ENCODE measurements around the gene KLHDC7B. TPM values are rescaled to one million over a fixed set of nuclear protein-coding genes. Genes with fewer than 3 reads are reported as not detected.
A peak's percentile ranks its signal among the peaks of the same experiment; 100 is the strongest.

KLHDC7B gene
- total and polyA plus RNA-seq, 10 of the 15 experiments (the other 5 are each of a cell fraction or from before 2014, with no cell fraction given) = 0.05 to 2.2 (median 0.93) TPM; not detected in 2

DNA sequence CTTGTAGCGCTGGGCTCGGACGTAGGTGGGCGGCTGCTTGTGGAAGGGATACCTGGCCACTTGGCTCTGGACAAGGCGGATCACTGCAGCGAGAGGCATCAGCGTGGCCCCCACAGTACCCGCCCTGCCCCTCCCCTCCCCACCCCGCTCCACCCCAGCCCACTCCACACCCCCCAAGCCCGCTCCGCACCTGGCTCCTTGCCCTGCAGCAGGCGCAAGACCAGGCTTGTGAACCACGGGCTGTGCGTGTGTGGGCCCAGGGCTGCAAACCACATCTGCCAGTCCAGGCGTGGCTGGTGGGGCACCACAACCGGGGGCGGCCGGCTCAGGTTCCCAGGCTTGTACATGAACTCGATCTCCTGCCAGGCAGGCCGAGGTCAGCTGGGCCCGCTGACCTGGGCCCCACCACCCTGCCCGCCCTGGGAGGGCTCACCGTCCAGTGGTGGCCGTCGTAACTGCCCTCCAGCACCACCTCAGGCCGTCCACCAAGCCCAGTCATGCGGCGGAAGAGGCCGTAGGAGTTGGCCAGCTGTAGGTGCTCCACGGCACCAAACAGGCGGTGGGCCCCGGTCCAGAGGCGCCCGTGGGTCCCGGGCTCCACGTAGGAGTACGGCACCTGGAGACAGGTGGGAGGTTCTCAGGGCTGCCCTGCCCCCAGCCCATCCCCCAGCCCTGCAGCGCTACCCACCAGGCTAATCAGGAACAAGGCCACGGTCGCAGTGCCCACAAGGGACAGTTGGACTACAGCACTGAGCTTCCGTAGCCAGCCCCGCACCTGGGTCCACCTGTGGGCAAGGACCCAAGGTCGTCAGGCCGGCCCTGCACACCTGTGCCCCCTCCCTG is 41.1 kb upstream of the KLHDC7B start (continued):
- TF ChIP-seq, protein P1, sequence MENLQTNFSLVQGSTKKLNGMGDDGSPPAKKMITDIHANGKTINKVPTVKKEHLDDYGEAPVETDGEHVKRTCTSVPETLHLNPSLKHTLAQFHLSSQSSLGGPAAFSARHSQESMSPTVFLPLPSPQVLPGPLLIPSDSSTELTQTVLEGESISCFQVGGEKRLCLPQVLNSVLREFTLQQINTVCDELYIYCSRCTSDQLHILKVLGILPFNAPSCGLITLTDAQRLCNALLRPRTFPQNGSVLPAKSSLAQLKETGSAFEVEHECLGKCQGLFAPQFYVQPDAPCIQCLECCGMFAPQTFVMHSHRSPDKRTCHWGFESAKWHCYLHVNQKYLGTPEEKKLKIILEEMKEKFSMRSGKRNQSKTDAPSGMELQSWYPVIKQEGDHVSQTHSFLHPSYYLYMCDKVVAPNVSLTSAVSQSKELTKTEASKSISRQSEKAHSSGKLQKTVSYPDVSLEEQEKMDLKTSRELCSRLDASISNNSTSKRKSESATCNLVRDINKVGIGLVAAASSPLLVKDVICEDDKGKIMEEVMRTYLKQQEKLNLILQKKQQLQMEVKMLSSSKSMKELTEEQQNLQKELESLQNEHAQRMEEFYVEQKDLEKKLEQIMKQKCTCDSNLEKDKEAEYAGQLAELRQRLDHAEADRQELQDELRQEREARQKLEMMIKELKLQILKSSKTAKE (IDR thresholded peaks at IDR 0.05; ENCODE audit: low read depth, poor library complexity, severe bottlenecking) = no peak
- TF ChIP-seq SMC3 (IDR thresholded peaks at IDR 0.05; ENCODE audit: borderline replicate concordance, low read length) (no peak), POU2F2 (IDR thresholded peaks at IDR 0.05; ENCODE audit: borderline replicate concordance, low read depth, low read length) (no peak), ZNF217 (IDR thresholded peaks at IDR 0.05) (no peak), CBX3 (IDR thresholded peaks at IDR 0.05; ENCODE audit: borderline replicate concordance, low read depth) (no peak), SREBF1 (IDR thresholded peaks at IDR 0.05; ENCODE audit: low read length) (no peak), BCL11A (IDR thresholded peaks at IDR 0.05; ENCODE audit: low read depth, low read length) (no peak)
- TF ChIP-seq, protein P2, sequence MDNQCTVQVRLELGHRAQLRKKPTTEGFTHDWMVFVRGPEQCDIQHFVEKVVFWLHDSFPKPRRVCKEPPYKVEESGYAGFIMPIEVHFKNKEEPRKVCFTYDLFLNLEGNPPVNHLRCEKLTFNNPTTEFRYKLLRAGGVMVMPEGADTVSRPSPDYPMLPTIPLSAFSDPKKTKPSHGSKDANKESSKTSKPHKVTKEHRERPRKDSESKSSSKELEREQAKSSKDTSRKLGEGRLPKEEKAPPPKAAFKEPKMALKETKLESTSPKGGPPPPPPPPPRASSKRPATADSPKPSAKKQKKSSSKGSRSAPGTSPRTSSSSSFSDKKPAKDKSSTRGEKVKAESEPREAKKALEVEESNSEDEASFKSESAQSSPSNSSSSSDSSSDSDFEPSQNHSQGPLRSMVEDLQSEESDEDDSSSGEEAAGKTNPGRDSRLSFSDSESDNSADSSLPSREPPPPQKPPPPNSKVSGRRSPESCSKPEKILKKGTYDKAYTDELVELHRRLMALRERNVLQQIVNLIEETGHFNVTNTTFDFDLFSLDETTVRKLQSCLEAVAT (IDR thresholded peaks at IDR 0.05) = no peak

DNA sequence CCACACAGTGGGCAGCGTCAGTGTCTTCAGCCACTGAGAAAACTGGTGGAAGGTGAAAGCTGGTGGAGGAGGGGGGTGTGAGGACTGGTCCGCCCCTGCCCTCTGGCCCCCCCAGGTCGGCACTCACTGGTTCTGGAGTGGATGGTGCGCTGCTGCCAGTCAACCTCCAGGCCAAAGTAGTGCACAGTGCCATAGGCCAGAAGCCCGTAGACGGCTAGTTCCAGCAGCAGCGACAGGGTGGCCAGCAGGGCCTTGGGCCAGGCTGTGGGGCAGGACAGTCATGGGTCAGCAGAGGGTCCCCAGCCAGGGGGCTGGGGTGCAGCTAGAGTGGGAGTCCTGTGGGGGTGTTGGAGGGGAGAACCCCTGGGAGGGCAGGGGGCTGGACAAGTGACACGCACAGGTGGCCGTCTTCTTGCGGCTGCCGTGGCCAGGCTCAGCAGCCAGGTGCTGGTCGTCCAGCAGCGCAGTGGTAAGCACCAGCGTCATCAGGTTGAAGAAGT is 40.4 kb upstream of the KLHDC7B start:
- in situ Hi-C loops (cut with MboI) (no loop called here), intact Hi-C loops (cut with micrococcal nuclease; ENCODE audit: unreplicated experiment) (no loop called here)
- H3K9me3 ChIP-seq (replicated peaks; ENCODE audit: control insufficient read depth, insufficient read depth, low read length) = no peaks in the 10 kb centered on the region
- ChIA-PET CTCF (no interaction called here), SMC1A (ENCODE audit: uncharacterized antibody, unreplicated experiment) (no interaction called here), RAD21 (ENCODE audit: unreplicated experiment) (no interaction called here), POLR2A (no interaction called here)
- no peak for DNase-seq (ENCODE audit: low read depth, low spot score)
- ATAC-seq = no peak
- H3K79me2 ChIP-seq (ENCODE audit: control insufficient read depth, insufficient read depth, low read length) = peaks cover 31% of the 10 kb centered on the region
- no peaks in the 10 kb centered on the region for H4K20me1 ChIP-seq (ENCODE audit: control insufficient read depth, insufficient read depth)
- peaks cover 9% of the 10 kb centered on the region for H3K4me1 ChIP-seq (ENCODE audit: control insufficient read depth, insufficient read depth, low read length)
- no peak overlapping the region for H2AFZ ChIP-seq (ENCODE audit: control insufficient read depth, low read depth, low read length)
- H3K4me3 ChIP-seq = no peak overlapping the region
- H3K4me2 ChIP-seq (ENCODE audit: control insufficient read depth, insufficient read depth) = no peak overlapping the region
- TF ChIP-seq POLR2A (IDR thresholded peaks at IDR 0.05; ENCODE audit: low read depth, low read length) (0 out of 2 replicates have a peak, but pooled peaks have one; percentile 2), CBX3 (IDR thresholded peaks at IDR 0.05; ENCODE audit: borderline replicate concordance, low read depth) (no peak), TBL1XR1 (IDR thresholded peaks at IDR 0.05; ENCODE audit: low read depth, low read length) (no peak), CHD2 (IDR thresholded peaks at IDR 0.05; ENCODE audit: borderline replicate concordance, low read depth, low read length) (no peak), FOXM1 (IDR thresholded peaks at IDR 0.05; ENCODE audit: low read depth, low read length) (no peak)
- TF ChIP-seq, protein P3, sequence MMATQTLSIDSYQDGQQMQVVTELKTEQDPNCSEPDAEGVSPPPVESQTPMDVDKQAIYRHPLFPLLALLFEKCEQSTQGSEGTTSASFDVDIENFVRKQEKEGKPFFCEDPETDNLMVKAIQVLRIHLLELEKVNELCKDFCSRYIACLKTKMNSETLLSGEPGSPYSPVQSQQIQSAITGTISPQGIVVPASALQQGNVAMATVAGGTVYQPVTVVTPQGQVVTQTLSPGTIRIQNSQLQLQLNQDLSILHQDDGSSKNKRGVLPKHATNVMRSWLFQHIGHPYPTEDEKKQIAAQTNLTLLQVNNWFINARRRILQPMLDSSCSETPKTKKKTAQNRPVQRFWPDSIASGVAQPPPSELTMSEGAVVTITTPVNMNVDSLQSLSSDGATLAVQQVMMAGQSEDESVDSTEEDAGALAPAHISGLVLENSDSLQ (IDR thresholded peaks at IDR 0.05) = no peak
- no peak for FAIRE-seq
- H3K27ac ChIP-seq (ENCODE audit: control insufficient read depth, insufficient read depth) = no peak overlapping the region
- BruUV-seq (replicated peaks) = no TSS peak
- no peaks in the 10 kb centered on the region for H3K27me3 ChIP-seq (replicated peaks in 1 of 2; ENCODE audit: control insufficient read depth in 2 of 2, insufficient read depth in 2 of 2, low read length in 1 of 2)
- 91% methylated on average over 14 of the region's 14 CpGs for WGBS (ENCODE audit: insufficient coverage, insufficient replicate concordance, low lambda C conversion rate, missing lambda C conversion rate)
- peaks cover 4 to 8% of the 10 kb centered on the region in 2 experiments; a peak in 3 of 4 replicates for H3K36me3 ChIP-seq (ENCODE audit: control insufficient read depth in 2 of 2, insufficient read depth in 2 of 2, low read length in 1 of 2)
- H3K9ac ChIP-seq (ENCODE audit: control insufficient read depth, insufficient read depth, low read length) = no peak overlapping the region

Data from GM12878 (cell line).